Endodermal cell (in vitro differentiated cells): ENCODE results near the gene FLNC. TPM values are rescaled to one million over a fixed set of nuclear protein-coding genes. Genes with fewer than 3 reads are reported as not detected.

Source experiments
- DNase-seq: peaks from one replicate; pipeline ENCODE4 v3.0.0-alpha.2; 2017
- H3K27ac ChIP-seq: 2 replicates; pipeline ENCODE4 v1.5.1; 2013; ENCODE audit warnings: mild to moderate bottlenecking, low read depth, low read length, moderate library complexity
- H3K27me3 ChIP-seq: 2 replicates; pipeline ENCODE4 v1.6.1; 2013; ENCODE audit warnings: mild to moderate bottlenecking, low read length, moderate library complexity; ENCODE audit not compliant: insufficient read depth, control insufficient read depth, poor library complexity, severe bottlenecking
- H3K36me3 ChIP-seq: 2 replicates; pipeline ENCODE4 v1.7.0; 2013; ENCODE audit warnings: mild to moderate bottlenecking, low read length, moderate library complexity; ENCODE audit not compliant: control insufficient read depth, insufficient read depth
- H3K4me1 ChIP-seq: one replicate; pipeline ENCODE4 v1.7.0; 2013; ENCODE audit warnings: low read length; ENCODE audit not compliant: control insufficient read depth, insufficient read depth
- H3K4me3 ChIP-seq: 2 replicates; pipeline ENCODE4 v1.5.1; 2013; ENCODE audit warnings: mild to moderate bottlenecking, low read length, moderate library complexity
- H3K9ac ChIP-seq: 2 replicates; pipeline ENCODE4 v1.6.1; 2013; ENCODE audit warnings: mild to moderate bottlenecking, low read length, moderate library complexity; ENCODE audit not compliant: poor library complexity, severe bottlenecking; ENCODE audit errors: extremely low read depth
- H3K9me3 ChIP-seq: 2 replicates; pipeline ENCODE4 v1.6.1; 2013; ENCODE audit warnings: mild to moderate bottlenecking, low read length, moderate library complexity; ENCODE audit not compliant: control insufficient read depth
- H3K27ac Mint-ChIP-seq: 2 replicates; pipeline ENCODE4 v1.8.0; 2020; ENCODE audit warnings: mixed read lengths
- H3K27me3 Mint-ChIP-seq: 2 replicates; pipeline ENCODE4 v1.8.0; 2021; ENCODE audit warnings: mild to moderate bottlenecking, mixed read lengths; ENCODE audit not compliant: insufficient read depth
- H3K36me3 Mint-ChIP-seq: 2 replicates; pipeline ENCODE4 v1.8.0; 2020; ENCODE audit warnings: low read depth, mixed read lengths
- H3K4me1 Mint-ChIP-seq: 2 replicates; pipeline ENCODE4 v1.8.0; 2020; ENCODE audit warnings: mixed read lengths
- H3K4me3 Mint-ChIP-seq: 2 replicates; pipeline ENCODE4 v1.8.0; 2020; ENCODE audit warnings: mild to moderate bottlenecking, moderate library complexity, mixed read lengths
- H3K9me3 Mint-ChIP-seq: 2 replicates; pipeline ENCODE4 v1.8.0; 2020; ENCODE audit warnings: mild to moderate bottlenecking, mixed read lengths
- WGBS, 2 experiments: methylation state at CpG; one replicate each; pipeline versions ENCODE4 v1.1.5 to v1.1.7; 2013; ENCODE audit warnings: missing lambda C conversion rate in 2 of 2, mixed read lengths in 1 of 2; ENCODE audit not compliant: insufficient coverage in 1 of 2, insufficient read length in 1 of 2; 5-methylcytosine and 5-hydroxymethylcytosine counted together
- total RNA-seq, 2 donors: library from RNA; stranded (reverse); fragmentation: NEBNext Ultra II Directional in 1 of 2; extraction: Animal tissue kit (Norgen Biotek cat#: 25700) in 1 of 2; gene quantifications; 2 replicates in 1 of 2; 3 replicates in 1 of 2; pipeline ENCODE4 v1.2.1, GENCODE V29; 2021
- TF ChIP-seq, protein P1 (sequence below): fragments of 200-600 bp; sonication (generic); conservative IDR thresholded peaks from 2 replicates; pipeline ENCODE4 v1.5.0; 2021; ENCODE audit warnings: antibody characterized with exemption, mild to moderate bottlenecking

Gene FLNC
- total RNA-seq, 2 donors from 2014 or later: 6.6 to 11.5 TPM

DNA sequence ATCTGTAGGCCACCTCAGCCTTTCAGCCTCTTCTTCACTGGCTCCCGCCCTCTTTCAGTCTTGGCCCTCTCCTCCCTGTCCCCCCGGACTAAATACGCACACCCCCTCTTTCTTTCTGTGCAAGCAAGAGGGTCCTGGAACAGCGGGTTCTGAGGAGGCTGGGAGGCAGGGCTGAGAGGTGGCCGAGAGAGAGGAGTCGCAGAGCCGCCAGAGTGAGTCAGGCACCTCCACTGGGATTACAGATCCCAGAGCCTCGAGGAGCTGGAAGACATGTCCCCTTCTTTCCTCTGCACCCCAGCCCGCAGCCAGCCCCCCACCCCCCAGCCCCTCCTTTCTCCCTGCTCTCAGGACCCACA, 38.3 kb upstream of the FLNC start:
- Mint-ChIP-seq H3K27me3 (peaks cover 33% of the 10 kb centered on the region), H3K9me3 (no peaks in the 10 kb centered on the region), H3K36me3 (peaks cover 21% of the 10 kb centered on the region), H3K27ac (no peak overlapping the region), H3K4me1 (peaks cover 6% of the 10 kb centered on the region), H3K4me3 (peak overlapping the region; percentile 82)
- H3K27me3 ChIP-seq: peaks cover 41% of the 10 kb centered on the region
- no peaks in the 10 kb centered on the region for H3K36me3 ChIP-seq
- DNase-seq: peak; percentile 71
- no peaks in the 10 kb centered on the region for H3K4me1 ChIP-seq
- WGBS, 2 experiments: 15% methylated on average over 4 to 9 of the region's 9 CpGs
- no peaks in the 10 kb centered on the region for H3K9me3 ChIP-seq
- TF ChIP-seq, protein P1, sequence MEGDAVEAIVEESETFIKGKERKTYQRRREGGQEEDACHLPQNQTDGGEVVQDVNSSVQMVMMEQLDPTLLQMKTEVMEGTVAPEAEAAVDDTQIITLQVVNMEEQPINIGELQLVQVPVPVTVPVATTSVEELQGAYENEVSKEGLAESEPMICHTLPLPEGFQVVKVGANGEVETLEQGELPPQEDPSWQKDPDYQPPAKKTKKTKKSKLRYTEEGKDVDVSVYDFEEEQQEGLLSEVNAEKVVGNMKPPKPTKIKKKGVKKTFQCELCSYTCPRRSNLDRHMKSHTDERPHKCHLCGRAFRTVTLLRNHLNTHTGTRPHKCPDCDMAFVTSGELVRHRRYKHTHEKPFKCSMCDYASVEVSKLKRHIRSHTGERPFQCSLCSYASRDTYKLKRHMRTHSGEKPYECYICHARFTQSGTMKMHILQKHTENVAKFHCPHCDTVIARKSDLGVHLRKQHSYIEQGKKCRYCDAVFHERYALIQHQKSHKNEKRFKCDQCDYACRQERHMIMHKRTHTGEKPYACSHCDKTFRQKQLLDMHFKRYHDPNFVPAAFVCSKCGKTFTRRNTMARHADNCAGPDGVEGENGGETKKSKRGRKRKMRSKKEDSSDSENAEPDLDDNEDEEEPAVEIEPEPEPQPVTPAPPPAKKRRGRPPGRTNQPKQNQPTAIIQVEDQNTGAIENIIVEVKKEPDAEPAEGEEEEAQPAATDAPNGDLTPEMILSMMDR: no peak
- H3K4me3 ChIP-seq: peak overlapping the region; percentile 81
- no peak overlapping the region for H3K9ac ChIP-seq
- no peak overlapping the region for H3K27ac ChIP-seq

DNA sequence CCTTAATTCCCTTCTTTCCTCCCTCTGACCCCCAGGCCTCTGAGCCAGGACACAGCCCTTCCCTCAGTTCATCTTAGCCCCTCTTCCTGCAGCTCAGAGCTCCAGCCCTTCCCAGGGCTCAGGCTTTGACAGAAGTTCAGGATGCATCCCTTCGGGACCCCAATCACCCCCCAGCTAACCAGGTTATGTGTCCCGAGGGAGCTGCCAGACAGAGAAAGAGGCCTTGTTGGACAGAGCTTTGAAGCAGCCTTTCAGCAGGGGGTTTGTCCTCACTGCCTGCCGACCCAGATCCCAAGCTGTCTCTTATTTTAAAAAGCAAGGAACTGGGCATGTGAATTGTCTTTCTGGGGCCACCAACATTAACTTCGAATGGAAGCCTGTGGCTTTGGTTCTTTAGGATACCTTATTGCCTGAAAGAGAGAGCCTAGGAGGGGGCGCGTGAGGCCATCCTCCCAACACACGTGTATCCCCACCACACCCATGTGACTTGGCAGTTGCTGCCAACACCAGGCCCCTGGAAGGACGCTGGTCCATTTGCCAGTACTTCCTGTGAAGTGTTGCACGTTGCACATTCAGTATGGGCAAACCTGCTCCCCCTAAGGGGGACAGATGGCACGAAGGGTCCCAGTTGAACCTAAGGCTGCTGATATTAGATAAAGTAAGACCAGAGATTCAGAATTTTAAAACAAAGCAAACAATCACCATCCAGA, 37.6 kb upstream of the FLNC start:
- Histone ChIP-seq H3K9ac (no peak overlapping the region), H3K27me3 (peaks cover 34% of the 10 kb centered on the region), H3K4me3 (no peak overlapping the region), H3K27ac (no peak overlapping the region), H3K9me3 (no peaks in the 10 kb centered on the region), H3K36me3 (no peaks in the 10 kb centered on the region), H3K4me1 (no peaks in the 10 kb centered on the region)
- H3K9me3 Mint-ChIP-seq: no peaks in the 10 kb centered on the region
- TF ChIP-seq, protein P1: no peak
- H3K36me3 Mint-ChIP-seq: peaks cover 28% of the 10 kb centered on the region
- DNase-seq: no peak
- no peak overlapping the region for H3K27ac Mint-ChIP-seq
- peaks cover 7% of the 10 kb centered on the region for H3K4me1 Mint-ChIP-seq
- 68 to 80% methylated on average over 4 to 10 of the region's 10 CpGs for WGBS, 2 experiments
- H3K4me3 Mint-ChIP-seq: peak overlapping the region; percentile 82
- H3K27me3 Mint-ChIP-seq: peaks cover 29% of the 10 kb centered on the region

DNA sequence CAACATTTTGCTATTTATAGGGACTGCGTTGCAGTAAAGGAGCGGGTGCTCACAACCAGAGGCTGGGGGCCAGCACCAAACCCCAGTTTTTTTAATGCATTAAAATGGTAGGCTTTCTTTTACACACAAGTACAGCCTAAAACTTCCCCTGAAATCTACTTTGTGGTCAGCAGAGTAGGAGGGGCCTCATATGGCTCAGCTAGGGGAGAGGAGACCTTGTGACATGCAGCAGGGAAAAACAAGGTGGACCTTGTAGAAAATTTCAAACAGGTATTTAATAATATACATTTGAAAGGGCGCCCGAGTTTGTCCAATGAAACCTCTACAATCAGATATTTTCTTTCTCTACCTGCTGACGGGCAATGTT, 37.0 kb upstream of the FLNC start:
- H3K27ac ChIP-seq: no peak overlapping the region
- TF ChIP-seq, protein P1: no peak
- H3K9me3 ChIP-seq: no peaks in the 10 kb centered on the region
- no peaks in the 10 kb centered on the region for H3K36me3 ChIP-seq
- H3K27me3 Mint-ChIP-seq: peaks cover 24% of the 10 kb centered on the region
- peaks cover 29% of the 10 kb centered on the region for H3K36me3 Mint-ChIP-seq
- H3K9me3 Mint-ChIP-seq: no peaks in the 10 kb centered on the region
- no peak overlapping the region for H3K27ac Mint-ChIP-seq
- DNase-seq: no peak
- no peaks in the 10 kb centered on the region for H3K4me1 ChIP-seq
- H3K27me3 ChIP-seq: peaks cover 29% of the 10 kb centered on the region
- 92% methylated on average over 5 of the region's 5 CpGs; no CpG with 5 or more reads in 1 of the 2 experiments for WGBS, 2 experiments
- H3K4me3 ChIP-seq: no peak overlapping the region
- peak overlapping the region; percentile 82 for H3K4me3 Mint-ChIP-seq
- peaks cover 7% of the 10 kb centered on the region for H3K4me1 Mint-ChIP-seq
- H3K9ac ChIP-seq: no peak overlapping the region
